Activated T-helper 1 cell treated with Interleukin-2 at 50 U/mL for 16 hours (primary cell): Measurements from ENCODE around the gene PDE9A.
A peak's percentile ranks its signal among the peaks of the same experiment; 100 is the strongest.

ENCODE experiments used
- DNase-seq: peaks from one replicate; pipeline ENCODE4 v3.0.0-alpha.2; 2020; ENCODE audit warnings: low read depth

Gene PDE9A

GRCh38 chr21:42775123-42775522, 121.7 kb downstream of the PDE9A start:
- no peak for DNase-seq

GRCh38 chr21:42775891-42776290, 122.5 kb downstream of the PDE9A start:
- DNase-seq = no peak

GRCh38 chr21:42777064-42777756, 123.8 kb downstream of the PDE9A start:
- no peak for DNase-seq

GRCh38 chr21:42777757-42778344, 124.4 kb downstream of the PDE9A start:
- DNase-seq = no peak

GRCh38 chr21:42779431-42779861, 126.0 kb downstream of the PDE9A start:
- DNase-seq = no peak

- DNase-seq = no peak
Observed at GRCh38 chr21:42780617-42781016, 127.2 kb downstream of the PDE9A start.

- no peak for DNase-seq
Observed at GRCh38 chr21:42781150-42781970, 127.9 kb downstream of the PDE9A start.

GRCh38 chr21:42781971-42782722, 128.7 kb downstream of the PDE9A start:
- DNase-seq = no peak

GRCh38 chr21:42782723-42783242, 129.4 kb downstream of the PDE9A start:
- DNase-seq = no peak

GRCh38 chr21:42784276-42784675, 130.9 kb downstream of the PDE9A start:
- peak; percentile 5 for DNase-seq

- no peak for DNase-seq
Observed at GRCh38 chr21:42784896-42785451, 131.6 kb downstream of the PDE9A start.

GRCh38 chr21:42785666-42786427, 132.4 kb downstream of the PDE9A start:
- DNase-seq = no peak

- DNase-seq = no peak
Observed at GRCh38 chr21:42786884-42787283, 133.5 kb downstream of the PDE9A start.

GRCh38 chr21:42787613-42788012, 134.2 kb downstream of the PDE9A start:
- no peak for DNase-seq

- DNase-seq = no peak
Observed at GRCh38 chr21:42790520-42791065, 137.2 kb downstream of the PDE9A start.

- DNase-seq = no peak
Observed at GRCh38 chr21:42793774-42794173, 140.4 kb downstream of the PDE9A start.

- DNase-seq = no peak
Observed at GRCh38 chr21:42794551-42794950, 141.1 kb downstream of the PDE9A start.

GRCh38 chr21:42796327-42797062, 143.1 kb downstream of the PDE9A start:
- DNase-seq = no peak

- DNase-seq = no peak
Observed at GRCh38 chr21:42797522-42797921, 144.1 kb downstream of the PDE9A start.

- DNase-seq = no peak
Observed at GRCh38 chr21:42798106-42798505, 144.7 kb downstream of the PDE9A start.
